RWPE1 (cell line): ENCODE data around the gene HDAC11.
A peak's percentile ranks its signal among the peaks of the same experiment; 100 is the strongest.

Experiments
- CTCF ChIA-PET: fragments of 350-600 bp; sonication (Branson Sonifier 250); formaldehyde crosslinking; extraction: SDS; loops from one replicate; lab custom pipeline; 2021; lab: Yijun Ruan, JAX
- POLR2A ChIA-PET: fragments of 400-600 bp; formaldehyde crosslinking; extraction: SDS; loops from one replicate; lab custom pipeline; 2020; ENCODE audit warnings: antibody characterized with exemption; ENCODE audit not compliant: low non-redundant PET; lab: Yijun Ruan, JAX
- DNase-seq: peaks from one replicate; pipeline ENCODE4 v3.0.0; 2012; ENCODE audit warnings: low spot score
- H3K27ac ChIP-seq: fragments of 450-650 bp; 2 replicates; pipeline ENCODE4 v1.5.1; 2017
- TF ChIP-seq, protein P1 (sequence below): fragments of 450-650 bp; conservative IDR thresholded peaks from 2 replicates; pipeline ENCODE4 v1.5.1; 2017; ENCODE audit warnings: low read depth, mild to moderate bottlenecking

The HDAC11 gene

DNA sequence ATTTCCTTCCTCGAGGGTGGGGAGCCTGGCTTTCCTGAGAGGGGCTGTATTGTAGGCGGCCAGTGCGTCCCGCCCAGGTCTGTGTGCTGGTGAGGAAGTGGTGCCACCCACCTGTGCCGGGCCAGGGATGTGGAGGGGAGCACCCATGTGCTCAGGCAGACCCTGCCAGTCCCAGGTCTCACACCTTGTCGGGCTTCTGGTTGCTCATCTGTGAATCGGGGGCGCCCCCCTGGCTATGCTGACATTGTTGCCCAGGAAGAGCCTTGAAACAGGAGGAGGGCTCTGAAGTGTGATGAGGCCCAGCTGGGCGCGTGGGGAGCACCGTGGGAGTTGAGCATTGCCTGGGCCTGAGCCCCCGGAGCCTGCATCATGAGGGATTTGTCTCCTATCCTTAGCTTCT lies 73.6 kb downstream of the HDAC11 start:
- H3K27ac ChIP-seq, result peak overlapping the region; percentile 0; the same call in 1 of the 2 replicates
- POLR2A ChIA-PET, result no interaction called here
- TF ChIP-seq, protein P1, sequence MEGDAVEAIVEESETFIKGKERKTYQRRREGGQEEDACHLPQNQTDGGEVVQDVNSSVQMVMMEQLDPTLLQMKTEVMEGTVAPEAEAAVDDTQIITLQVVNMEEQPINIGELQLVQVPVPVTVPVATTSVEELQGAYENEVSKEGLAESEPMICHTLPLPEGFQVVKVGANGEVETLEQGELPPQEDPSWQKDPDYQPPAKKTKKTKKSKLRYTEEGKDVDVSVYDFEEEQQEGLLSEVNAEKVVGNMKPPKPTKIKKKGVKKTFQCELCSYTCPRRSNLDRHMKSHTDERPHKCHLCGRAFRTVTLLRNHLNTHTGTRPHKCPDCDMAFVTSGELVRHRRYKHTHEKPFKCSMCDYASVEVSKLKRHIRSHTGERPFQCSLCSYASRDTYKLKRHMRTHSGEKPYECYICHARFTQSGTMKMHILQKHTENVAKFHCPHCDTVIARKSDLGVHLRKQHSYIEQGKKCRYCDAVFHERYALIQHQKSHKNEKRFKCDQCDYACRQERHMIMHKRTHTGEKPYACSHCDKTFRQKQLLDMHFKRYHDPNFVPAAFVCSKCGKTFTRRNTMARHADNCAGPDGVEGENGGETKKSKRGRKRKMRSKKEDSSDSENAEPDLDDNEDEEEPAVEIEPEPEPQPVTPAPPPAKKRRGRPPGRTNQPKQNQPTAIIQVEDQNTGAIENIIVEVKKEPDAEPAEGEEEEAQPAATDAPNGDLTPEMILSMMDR, result no peak
- CTCF ChIA-PET, result interaction anchor here (1.0 kb wide), 1 partner anchor 57 kb away, joined by 4 read pairs; no protein-coding TSS in a partner anchor
- no peak for DNase-seq

DNA sequence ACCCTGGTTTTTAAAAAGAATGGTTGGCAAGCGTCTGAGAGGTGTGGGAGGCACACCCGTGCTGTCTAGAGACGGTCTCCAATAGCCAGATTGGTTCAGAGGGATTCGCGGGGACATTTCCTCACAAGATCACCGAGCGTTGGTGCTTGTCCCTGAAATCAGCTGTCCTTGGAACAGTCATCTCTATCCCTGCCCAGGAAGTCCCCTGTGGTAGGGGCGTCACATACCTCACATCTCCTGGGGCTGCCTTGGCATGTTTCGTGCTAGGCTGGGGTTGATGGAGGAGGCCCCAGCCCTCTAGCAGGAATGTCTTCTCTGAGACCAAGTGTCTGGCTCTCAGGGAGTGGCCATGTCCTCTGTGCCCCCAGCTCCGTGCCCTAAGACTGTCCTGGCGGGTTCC lies 75.6 kb downstream of the HDAC11 start:
- no peak for DNase-seq
- POLR2A ChIA-PET, result no interaction called here
- TF ChIP-seq, protein P1, result no peak
- peak overlapping the region; percentile 45 for H3K27ac ChIP-seq
- CTCF ChIA-PET, result no interaction called here
